ELR (cell line): ENCODE results near the gene DAB2IP.

Experiments
- DNase-seq: peaks from one replicate; pipeline ENCODE4 v3.0.0-alpha.2; 2015; ENCODE audit warnings: low read depth

Gene DAB2IP

GRCh38 chr9:121645003-121645402 lies 6.4 kb upstream of the DAB2IP start:
- no peak for DNase-seq

DNA sequence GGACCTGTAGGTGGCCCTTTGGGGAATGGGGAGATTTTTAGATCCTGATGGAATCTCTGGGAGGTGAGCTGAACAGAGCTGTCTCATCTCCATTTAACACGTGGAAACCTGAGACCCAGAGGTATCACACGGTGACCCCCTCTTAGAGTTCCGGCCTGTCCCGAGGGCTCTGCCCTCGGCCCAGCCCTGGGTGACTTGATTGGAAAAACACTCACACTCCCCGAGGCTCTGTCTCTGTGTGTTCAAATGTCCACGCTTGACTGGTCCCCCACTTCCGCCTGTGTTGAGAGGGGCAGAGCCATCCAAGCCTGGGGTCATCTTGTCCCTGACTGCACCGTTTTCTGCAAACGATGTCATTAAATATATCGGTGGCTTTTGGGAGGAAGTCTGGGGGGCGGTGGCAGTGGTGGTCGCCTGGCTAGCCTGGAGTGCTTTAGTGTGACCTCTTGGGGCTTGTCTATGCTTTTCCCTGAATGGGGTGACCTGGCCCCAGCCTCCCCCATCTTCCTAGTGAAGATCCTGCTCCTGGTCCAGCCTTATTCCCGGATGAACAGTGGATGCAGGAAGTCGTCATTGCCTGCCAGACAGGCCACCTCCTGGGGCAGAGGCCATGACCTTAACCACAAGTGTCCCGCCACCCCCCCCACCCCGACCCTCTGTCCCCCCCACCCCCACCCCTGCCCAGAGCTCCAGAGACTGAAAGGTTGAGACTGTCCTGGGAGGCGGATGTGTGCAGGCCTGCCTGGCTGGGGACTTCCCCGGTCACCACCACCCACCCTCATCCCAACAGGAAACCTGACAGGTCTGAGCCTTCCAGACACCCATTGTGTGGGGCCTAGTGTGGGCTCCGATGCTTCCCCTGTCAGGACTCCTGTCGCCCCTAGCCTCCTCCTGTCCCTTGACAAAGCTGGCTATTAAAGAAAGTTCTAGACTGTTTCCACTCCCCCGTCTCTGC lies 5.3 kb upstream of the DAB2IP start:
- no peak for DNase-seq

DNA sequence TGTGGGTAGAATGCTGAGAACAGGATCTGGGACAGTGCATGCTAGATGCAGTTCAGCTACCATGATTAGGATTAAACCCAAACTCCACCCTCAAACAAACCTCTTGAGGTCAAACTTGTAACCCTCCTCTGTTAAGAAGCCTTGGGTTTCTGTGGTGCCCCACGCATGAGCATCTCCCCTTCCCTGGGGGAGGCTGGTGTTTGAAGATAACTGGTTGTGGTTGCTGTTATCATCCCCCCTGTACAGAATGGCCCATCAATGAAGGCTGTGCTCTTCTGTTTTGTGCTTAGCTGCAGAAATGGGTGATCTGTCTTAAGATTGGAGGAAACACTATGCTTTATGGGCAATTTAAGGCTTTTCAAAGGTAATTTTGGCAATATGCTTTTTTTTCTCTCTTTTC lies 4.4 kb upstream of the DAB2IP start:
- DNase-seq = no peak

DNA sequence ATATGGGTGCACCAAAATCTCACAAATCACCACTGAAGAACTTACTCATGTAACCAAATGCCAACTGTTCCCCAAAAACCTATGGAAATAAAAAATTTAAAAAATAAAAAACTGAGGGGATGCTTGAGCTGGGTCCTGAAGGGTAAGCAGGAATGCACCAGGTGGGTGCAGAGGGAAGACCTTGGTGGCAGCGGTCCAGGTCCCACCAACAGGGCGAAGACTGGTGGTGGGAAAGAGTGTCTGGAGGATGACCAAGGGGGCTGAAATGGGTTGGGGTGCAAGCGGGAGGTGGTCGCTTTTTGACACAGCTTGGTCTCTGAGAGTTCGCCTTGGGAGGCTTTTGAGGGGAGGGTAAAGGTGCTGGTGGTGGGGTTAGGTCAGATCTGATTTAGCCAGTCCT lies 3.3 kb upstream of the DAB2IP start:
- DNase-seq = no peak

DNA sequence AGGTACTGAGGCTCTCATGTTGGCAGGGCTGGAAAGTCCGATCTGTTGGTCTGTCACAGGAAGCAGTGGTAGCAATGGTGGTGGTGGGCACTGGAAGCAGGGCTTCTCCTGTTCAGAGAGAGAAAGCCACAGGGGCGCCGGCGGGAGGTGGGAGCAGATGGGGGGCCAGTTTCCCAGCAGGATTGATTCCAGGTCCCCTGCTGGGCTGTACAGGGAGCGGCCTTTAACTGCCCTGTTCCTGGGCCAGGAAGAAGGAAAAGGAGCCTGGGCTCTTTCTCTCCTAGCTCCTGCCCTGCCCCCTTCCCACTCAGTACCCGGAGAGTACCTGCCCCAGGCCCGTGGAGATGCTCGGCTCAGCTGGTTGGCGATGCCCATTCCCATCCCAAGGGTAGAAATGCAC lies 2.6 kb upstream of the DAB2IP start:
- no peak for DNase-seq

DNA sequence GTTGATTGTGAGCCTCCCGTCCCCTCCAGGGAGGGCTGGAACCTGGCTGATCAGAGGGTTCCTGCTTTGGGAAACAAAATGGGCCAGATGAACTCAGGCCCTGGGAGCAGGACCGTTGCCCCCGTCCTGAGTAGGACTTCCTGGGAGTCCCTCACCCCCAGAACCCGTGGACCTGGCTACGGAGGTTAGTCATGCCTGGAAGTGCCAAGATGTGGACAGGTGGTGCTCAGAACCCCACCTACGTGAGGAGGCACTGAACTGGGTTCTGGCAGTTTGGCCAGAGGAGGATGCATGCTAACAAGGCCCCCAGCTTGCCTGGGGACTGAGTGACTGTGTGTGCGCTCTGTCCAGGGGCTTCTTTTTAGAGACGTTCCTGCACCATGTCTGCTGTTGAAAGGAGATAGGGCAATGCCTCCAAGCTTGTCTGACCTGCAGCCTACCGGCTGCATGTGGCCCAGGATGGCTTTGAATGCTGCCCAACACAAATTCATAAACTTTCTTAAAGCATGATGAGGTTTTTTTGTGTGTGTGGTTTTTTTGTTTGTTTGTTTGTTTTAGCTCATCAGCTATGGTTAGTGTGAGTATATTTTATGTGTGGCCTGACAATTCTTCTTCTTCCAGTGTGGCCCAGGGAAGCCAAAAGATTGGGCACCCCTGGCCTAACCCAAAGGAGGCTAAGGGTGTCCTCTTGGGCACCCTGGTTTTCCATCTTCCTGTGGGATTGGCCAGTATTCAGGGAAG lies 1.8 kb upstream of the DAB2IP start:
- no peak for DNase-seq

- peak; percentile 69 for DNase-seq
Measured at GRCh38 chr9:121650217-121651007, 1.0 kb upstream of the DAB2IP start.

- no peak for DNase-seq
Measured at GRCh38 chr9:121651008-121651294, 483 bp upstream of the DAB2IP start.

GRCh38 chr9:121652021-121652837 lies 795 bp downstream of the DAB2IP start:
- no peak for DNase-seq

DNA sequence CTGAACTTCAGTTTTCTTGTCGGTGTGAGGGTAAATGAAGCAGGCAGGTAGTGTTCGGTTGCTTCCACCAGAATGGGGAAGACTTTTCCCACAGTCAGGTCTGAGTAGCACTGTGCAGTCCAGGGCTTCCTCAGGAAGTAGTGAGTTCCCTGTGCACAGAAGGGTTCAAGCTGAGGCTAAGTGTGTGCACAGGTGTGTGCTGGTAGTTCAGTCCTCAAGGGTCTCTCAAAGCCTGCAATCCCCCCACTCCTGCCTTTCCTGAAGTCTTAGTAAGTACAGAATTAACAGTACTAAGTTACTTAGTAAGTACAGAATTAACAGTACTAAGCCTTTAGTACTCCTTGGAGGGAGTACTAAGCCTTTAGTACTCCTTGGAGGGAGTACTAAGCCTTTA lies 1.4 kb downstream of the DAB2IP start:
- DNase-seq = no peak

DNA sequence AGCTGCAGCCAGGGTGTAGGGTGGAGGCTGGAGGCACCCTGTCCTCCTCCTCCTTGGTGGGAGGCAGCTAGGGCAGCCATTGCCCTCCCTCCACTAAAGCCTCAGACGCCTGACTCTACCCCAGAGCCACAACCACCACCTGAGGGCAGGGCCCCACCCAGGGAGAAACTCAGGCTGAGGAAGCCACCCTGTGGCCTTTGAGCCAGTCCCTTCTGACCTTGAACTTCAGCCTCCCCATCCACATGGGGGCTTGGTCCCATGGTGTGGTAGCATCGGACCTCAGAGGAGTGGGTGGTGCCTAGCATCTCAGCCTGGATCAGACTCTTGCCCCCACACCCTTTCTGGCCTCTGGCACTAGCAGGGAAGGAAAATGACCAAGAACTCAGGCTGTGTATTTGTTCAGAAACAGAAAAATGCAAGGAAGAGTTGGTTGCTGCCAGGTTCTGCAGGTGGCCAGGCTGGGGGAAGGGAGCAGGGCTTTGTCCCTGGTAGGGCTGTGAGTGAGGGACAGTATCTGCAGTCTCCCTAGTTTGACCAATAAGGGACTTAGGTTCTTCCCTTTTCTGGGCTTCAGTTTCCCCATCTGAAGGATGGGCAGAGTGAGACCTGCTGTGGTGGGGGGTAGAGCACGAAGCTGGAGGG lies 3.2 kb downstream of the DAB2IP start:
- DNase-seq = no peak

- DNase-seq = no peak
Measured at GRCh38 chr9:121655231-121655755, 3.9 kb downstream of the DAB2IP start.

GRCh38 chr9:121656941-121657470 lies 5.6 kb downstream of the DAB2IP start:
- DNase-seq = no peak

- DNase-seq = no peak
Measured at GRCh38 chr9:121658166-121658565, 6.7 kb downstream of the DAB2IP start.

- no peak for DNase-seq
Measured at GRCh38 chr9:121658591-121658990, 7.2 kb downstream of the DAB2IP start.

GRCh38 chr9:121660367-121660766 lies 8.9 kb downstream of the DAB2IP start:
- DNase-seq = no peak

DNA sequence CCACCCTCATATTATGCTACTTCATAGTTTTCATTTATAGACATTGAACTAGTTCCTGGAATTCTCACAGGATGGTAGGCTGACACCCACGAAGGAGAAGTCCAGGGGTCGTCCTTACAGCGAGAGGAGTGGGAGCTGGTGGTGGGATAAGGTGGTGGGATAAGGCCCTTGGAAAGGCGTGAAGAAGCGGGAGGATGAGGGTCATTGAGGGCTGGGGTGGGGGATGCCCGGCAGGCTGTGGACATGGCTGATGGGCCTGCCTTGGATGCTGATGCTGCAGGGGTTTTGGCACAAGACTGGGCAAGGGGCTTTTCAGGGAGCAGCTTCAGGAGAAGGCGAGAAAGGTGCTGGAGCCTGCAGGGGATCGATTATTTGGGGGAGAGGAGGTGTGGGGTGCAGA lies 9.4 kb downstream of the DAB2IP start:
- DNase-seq = no peak

GRCh38 chr9:121661328-121661727 lies 9.9 kb downstream of the DAB2IP start:
- no peak for DNase-seq

GRCh38 chr9:121662359-121662758 lies 10.9 kb downstream of the DAB2IP start:
- no peak for DNase-seq

- no peak for DNase-seq
Measured at GRCh38 chr9:121662891-121663580, 11.6 kb downstream of the DAB2IP start.
